ENCODE data around the gene COL4A1. TPM values are rescaled to one million over a fixed set of nuclear protein-coding genes. Genes with fewer than 3 reads are reported as not detected.

COL4A1 gene
- polyA plus RNA-seq, 2 of the 4 experiments (the other 2 are of a cell fraction) = 23.8 to 71.3 TPM

- no peak for FAIRE-seq
- POLR2A ChIA-PET = no interaction called here
Observed at GRCh38 chr13:110270507-110270906, 36.5 kb downstream of the COL4A1 start.

DNA sequence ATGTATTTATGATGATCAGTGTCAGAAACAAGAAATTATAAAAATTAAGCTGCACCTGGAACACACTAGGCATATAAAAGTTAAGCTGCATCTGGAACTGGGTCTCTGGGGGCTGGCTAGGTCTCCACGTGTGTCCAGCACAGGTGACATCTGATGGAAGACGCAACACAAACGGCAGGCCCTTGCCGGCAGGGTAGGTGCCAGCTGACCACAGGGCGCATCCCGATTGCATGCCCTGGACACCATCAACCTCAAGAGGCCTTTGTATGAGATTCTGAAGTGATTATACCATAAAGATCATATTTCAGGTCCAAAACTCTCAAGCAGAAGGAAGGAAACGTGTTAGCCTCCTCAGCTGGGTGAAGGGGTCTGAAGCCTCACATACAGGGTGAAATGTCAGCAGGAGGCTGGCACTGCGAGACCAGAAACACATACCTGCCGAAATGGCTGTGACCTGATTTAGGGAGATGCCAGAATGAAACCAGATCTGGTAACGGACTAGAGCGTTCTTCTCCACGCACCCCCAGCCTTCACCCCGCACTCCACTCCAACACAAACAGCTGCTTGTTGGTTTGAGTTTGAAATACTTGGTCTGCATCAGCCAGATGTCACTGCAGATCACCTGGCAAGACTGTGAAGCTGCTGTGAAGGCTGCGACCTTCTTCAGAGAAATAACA, 37.3 kb downstream of the COL4A1 start:
- no peaks in the 10 kb centered on the region for H3K4me1 ChIP-seq
- H3K4me2 ChIP-seq = no peak overlapping the region
- no peak for DNase-seq (ENCODE audit: low read depth in 1 of 2, low spot score in 1 of 2)
- WGBS (ENCODE audit: missing lambda C conversion rate) = 91% methylated on average over 13 of the region's 14 CpGs
- no peak overlapping the region for H3K4me3 ChIP-seq
- TF ChIP-seq HMGXB4 (CRISPR knock-in tag; IDR thresholded peaks at IDR 0.05; ENCODE audit: borderline replicate concordance) (no peak), CHD2 (IDR thresholded peaks at IDR 0.05; ENCODE audit: low read length, partially characterized antibody) (no peak), CBX8 (IDR thresholded peaks at IDR 0.05) (no peak), BCL3 (IDR thresholded peaks at IDR 0.05) (no peak), HDAC2 (IDR thresholded peaks at IDR 0.05) (no peak), EP300 (IDR thresholded peaks at IDR 0.05) (no peak), MAZ (IDR thresholded peaks at IDR 0.05; ENCODE audit: borderline replicate concordance, low read depth, low read length) (no peak), POLR2A (IDR thresholded peaks at IDR 0.05; ENCODE audit: low read length) (no peak), ZFP36 (IDR thresholded peaks at IDR 0.05; ENCODE audit: borderline replicate concordance, partially characterized antibody) (no peak), FOSL2 (IDR thresholded peaks at IDR 0.05) (no peak), FOSL2 (CRISPR knock-in tag; IDR thresholded peaks at IDR 0.05) (no peak), NPAS2 (CRISPR knock-in tag; IDR thresholded peaks at IDR 0.05; ENCODE audit: borderline replicate concordance) (no peak), RAD21 (conservative IDR thresholded peaks at IDR 0.05 in 1 of 2, IDR thresholded peaks at IDR 0.05 in 1 of 2) (no peak), NFE2L2 (conservative IDR thresholded peaks at IDR 0.05; ENCODE audit: low read length) (no peak)
- TF ChIP-seq, protein P1, sequence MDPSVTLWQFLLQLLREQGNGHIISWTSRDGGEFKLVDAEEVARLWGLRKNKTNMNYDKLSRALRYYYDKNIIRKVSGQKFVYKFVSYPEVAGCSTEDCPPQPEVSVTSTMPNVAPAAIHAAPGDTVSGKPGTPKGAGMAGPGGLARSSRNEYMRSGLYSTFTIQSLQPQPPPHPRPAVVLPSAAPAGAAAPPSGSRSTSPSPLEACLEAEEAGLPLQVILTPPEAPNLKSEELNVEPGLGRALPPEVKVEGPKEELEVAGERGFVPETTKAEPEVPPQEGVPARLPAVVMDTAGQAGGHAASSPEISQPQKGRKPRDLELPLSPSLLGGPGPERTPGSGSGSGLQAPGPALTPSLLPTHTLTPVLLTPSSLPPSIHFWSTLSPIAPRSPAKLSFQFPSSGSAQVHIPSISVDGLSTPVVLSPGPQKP (IDR thresholded peaks at IDR 0.05; ENCODE audit: low read depth, low read length) = no peak
- CTCF ChIA-PET = interaction anchor here (0.6 to 0.7 kb wide), 2 partner anchors 8 to 9 kb away, joined by 3 read pairs; no protein-coding TSS in a partner anchor
- H3K27ac ChIP-seq = no peak overlapping the region
- no peak for ATAC-seq
- POLR2A ChIA-PET = no interaction called here
- no peaks in the 10 kb centered on the region for H3K9me3 ChIP-seq
- FAIRE-seq = no peak

More at GRCh38 chr13:110270507-110270906, 36.5 kb downstream of the COL4A1 start:
- H3K4me2 ChIP-seq = no peak overlapping the region
- TF ChIP-seq SMC3 (IDR thresholded peaks at IDR 0.05) = no peak
- no peak for TF ChIP-seq ZFP36 (IDR thresholded peaks at IDR 0.05; ENCODE audit: borderline replicate concordance, partially characterized antibody)
- TF ChIP-seq RFX5 (IDR thresholded peaks at IDR 0.05) = no peak
- DNase-seq (ENCODE audit: low read depth in 1 of 2, low spot score in 1 of 2) (no peak), ATAC-seq (no peak)
- H3K27ac ChIP-seq = no peak overlapping the region
- H3K9me3 ChIP-seq = no peaks in the 10 kb centered on the region
- CTCF ChIA-PET = interaction anchor here (0.6 to 1.1 kb wide), 2 partner anchors 8 to 10 kb away, joined by 3 read pairs; no protein-coding TSS in a partner anchor
- H3K4me1 ChIP-seq = no peaks in the 10 kb centered on the region
- 80% methylated on average over 7 of the region's 7 CpGs for WGBS (ENCODE audit: missing lambda C conversion rate)
- no peak overlapping the region for H3K4me3 ChIP-seq

DNA sequence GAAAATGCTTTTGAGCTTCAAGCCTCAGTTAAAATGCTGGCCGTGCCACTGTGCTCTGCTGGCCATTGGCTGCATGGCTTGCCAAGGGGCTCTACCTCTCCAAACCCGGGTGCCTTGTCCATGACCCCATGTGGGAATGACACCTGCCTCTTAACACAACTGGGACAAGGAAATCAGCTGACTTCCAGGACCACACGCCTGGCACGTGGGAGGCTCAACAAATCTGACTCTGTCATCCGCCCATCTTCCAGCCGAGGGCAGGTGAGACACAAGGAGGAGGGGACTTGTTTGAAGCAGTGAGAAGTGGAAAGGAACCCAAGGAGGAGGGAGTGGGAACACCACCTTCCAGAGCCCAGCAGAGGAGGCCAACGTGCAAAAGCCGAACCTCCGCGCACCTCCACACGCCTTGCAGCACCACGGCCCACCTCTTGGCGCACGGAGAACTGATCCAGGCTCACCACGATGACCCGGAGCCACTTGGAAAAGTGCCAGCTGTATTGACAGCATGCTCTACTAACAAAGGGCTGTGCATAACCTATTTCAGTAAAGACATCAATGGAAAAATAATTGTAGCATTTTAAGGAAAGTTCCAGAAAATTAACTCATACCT, 38.3 kb downstream of the COL4A1 start:
- ATAC-seq (no peak), FAIRE-seq (no peak), DNase-seq (ENCODE audit: low read depth in 1 of 2, low spot score in 1 of 2) (no peak)
- Histone ChIP-seq H3K4me3 (no peak overlapping the region), H3K4me1 (peaks cover 6% of the 10 kb centered on the region; the same call in 1 of the 3 replicates), H3K9me3 (no peaks in the 10 kb centered on the region), H3K27ac (no peak overlapping the region), H3K4me2 (no peak overlapping the region)
- TF ChIP-seq BCL3 (IDR thresholded peaks at IDR 0.05) = no peak
- no peak for TF ChIP-seq CEBPB (IDR thresholded peaks at IDR 0.05)
- no peak for TF ChIP-seq HOXA7 (CRISPR knock-in tag; IDR thresholded peaks at IDR 0.05)
- TF ChIP-seq NR3C1 (IDR thresholded peaks at IDR 0.05) = no peak
- ChIA-PET POLR2A (no interaction called here), CTCF (interaction anchor here (1.3 kb wide), 1 partner anchor 187 kb away, joined by 3 read pairs; no protein-coding TSS in a partner anchor)
- WGBS (ENCODE audit: missing lambda C conversion rate) = 96% methylated on average over 13 of the region's 16 CpGs

Data from A549 (cell line).